K562 (cell line): Measurements from ENCODE around the gene SS18.

Source experiments
- BHLHE40 ChIP-seq: IDR thresholded peaks from 2 replicates; pipeline ENCODE4 v1.6.1; 2011; ENCODE audit warnings: low read length, improper control_type of control experiment
- EP300 ChIP-seq: IDR thresholded peaks from 2 replicates; pipeline ENCODE4 v1.6.1; 2012; ENCODE audit warnings: low read length, improper control_type of control experiment
- NFIC ChIP-seq: fragments of 450-650 bp; IDR thresholded peaks from 2 replicates; pipeline ENCODE4 v1.6.1; 2017; ENCODE audit warnings: mild to moderate bottlenecking, inconsistent platforms
- SRSF1 ChIP-seq: fragments of 200-400 bp; formaldehyde crosslinking; IDR thresholded peaks from 2 replicates; pipeline ENCODE4 v1.6.1; 2017; ENCODE audit warnings: mild to moderate bottlenecking, low read depth, low read length, moderate library complexity
- ZC3H8 ChIP-seq: fragments of 450-650 bp; IDR thresholded peaks from 2 replicates; pipeline ENCODE4 v1.6.1; 2017
- ZNF274 ChIP-seq: IDR thresholded peaks from 2 replicates; pipeline ENCODE4 v1.6.1; 2011; ENCODE audit warnings: low read depth, mild to moderate bottlenecking, low read length, moderate library complexity, borderline replicate concordance
- TF ChIP-seq, protein P1 (sequence below): fragments of 200-800 bp; sonication (Bioruptor generic); IDR thresholded peaks from 2 replicates; pipeline ENCODE4 v1.6.1; 2016; ENCODE audit warnings: missing genetic modification characterization, missing compliant biosample characterization
- TF ChIP-seq, protein P2 (sequence below): sonication (generic); formaldehyde crosslinking; IDR thresholded peaks from 2 replicates; pipeline ENCODE4 v1.8.1; 2023; ENCODE audit warnings: mild to moderate bottlenecking, missing genetic modification reagents
- TF ChIP-seq, protein P3 (sequence below), 3 experiments: IDR thresholded peaks in 2 of 3; conservative IDR thresholded peaks in 1 of 3; 2 replicates each; pipeline ENCODE4 v1.5.1; 2011 to 2012; ENCODE audit warnings: low read length in 3 of 3, mild to moderate bottlenecking in 3 of 3, control low read depth in 2 of 3, improper control_type of control experiment in 1 of 3, inconsistent platforms in 1 of 3, low read depth in 1 of 3, mixed read lengths in 1 of 3, moderate library complexity in 1 of 3; ENCODE audit not compliant: insufficient read depth in 2 of 3
- TF ChIP-seq, protein P4 (sequence below): fragments of 450-650 bp; formaldehyde crosslinking; IDR thresholded peaks from 2 replicates; pipeline ENCODE4 v1.4.0; 2020; ENCODE audit warnings: mild to moderate bottlenecking, moderate library complexity

DNA sequence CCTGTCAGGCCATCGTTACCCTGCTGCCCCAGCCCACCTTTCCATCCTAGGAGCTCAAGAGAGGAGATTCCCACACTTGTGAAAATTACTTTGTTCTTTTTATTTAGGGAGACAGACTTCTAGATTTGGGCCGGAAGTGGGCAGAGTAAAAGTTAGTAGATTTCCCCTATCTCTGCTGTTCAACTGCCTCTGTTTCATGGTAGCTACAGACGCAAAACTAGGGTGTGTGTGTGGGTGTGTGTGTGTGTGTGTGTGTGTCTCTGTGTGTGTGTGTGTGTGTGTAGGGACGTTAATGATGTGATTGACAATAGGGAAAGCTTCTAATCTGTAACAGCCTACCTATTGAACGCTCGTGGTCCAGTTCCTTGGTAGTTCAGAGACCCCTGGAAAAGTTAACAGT is 43.7 kb upstream of the SS18 start:
- TF ChIP-seq EP300 = no peak
- TF ChIP-seq ZC3H8 = no peak
- TF ChIP-seq, protein P1, sequence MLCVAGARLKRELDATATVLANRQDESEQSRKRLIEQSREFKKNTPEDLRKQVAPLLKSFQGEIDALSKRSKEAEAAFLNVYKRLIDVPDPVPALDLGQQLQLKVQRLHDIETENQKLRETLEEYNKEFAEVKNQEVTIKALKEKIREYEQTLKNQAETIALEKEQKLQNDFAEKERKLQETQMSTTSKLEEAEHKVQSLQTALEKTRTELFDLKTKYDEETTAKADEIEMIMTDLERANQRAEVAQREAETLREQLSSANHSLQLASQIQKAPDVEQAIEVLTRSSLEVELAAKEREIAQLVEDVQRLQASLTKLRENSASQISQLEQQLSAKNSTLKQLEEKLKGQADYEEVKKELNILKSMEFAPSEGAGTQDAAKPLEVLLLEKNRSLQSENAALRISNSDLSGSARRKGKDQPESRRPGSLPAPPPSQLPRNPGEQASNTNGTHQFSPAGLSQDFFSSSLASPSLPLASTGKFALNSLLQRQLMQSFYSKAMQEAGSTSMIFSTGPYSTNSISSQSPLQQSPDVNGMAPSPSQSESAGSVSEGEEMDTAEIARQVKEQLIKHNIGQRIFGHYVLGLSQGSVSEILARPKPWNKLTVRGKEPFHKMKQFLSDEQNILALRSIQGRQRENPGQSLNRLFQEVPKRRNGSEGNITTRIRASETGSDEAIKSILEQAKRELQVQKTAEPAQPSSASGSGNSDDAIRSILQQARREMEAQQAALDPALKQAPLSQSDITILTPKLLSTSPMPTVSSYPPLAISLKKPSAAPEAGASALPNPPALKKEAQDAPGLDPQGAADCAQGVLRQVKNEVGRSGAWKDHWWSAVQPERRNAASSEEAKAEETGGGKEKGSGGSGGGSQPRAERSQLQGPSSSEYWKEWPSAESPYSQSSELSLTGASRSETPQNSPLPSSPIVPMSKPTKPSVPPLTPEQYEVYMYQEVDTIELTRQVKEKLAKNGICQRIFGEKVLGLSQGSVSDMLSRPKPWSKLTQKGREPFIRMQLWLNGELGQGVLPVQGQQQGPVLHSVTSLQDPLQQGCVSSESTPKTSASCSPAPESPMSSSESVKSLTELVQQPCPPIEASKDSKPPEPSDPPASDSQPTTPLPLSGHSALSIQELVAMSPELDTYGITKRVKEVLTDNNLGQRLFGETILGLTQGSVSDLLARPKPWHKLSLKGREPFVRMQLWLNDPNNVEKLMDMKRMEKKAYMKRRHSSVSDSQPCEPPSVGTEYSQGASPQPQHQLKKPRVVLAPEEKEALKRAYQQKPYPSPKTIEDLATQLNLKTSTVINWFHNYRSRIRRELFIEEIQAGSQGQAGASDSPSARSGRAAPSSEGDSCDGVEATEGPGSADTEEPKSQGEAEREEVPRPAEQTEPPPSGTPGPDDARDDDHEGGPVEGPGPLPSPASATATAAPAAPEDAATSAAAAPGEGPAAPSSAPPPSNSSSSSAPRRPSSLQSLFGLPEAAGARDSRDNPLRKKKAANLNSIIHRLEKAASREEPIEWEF (CRISPR knock-in tag) = no peak
- TF ChIP-seq, protein P2, sequence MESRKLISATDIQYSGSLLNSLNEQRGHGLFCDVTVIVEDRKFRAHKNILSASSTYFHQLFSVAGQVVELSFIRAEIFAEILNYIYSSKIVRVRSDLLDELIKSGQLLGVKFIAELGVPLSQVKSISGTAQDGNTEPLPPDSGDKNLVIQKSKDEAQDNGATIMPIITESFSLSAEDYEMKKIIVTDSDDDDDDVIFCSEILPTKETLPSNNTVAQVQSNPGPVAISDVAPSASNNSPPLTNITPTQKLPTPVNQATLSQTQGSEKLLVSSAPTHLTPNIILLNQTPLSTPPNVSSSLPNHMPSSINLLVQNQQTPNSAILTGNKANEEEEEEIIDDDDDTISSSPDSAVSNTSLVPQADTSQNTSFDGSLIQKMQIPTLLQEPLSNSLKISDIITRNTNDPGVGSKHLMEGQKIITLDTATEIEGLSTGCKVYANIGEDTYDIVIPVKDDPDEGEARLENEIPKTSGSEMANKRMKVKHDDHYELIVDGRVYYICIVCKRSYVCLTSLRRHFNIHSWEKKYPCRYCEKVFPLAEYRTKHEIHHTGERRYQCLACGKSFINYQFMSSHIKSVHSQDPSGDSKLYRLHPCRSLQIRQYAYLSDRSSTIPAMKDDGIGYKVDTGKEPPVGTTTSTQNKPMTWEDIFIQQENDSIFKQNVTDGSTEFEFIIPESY (CRISPR knock-in tag) = no peak
- TF ChIP-seq, protein P3, sequence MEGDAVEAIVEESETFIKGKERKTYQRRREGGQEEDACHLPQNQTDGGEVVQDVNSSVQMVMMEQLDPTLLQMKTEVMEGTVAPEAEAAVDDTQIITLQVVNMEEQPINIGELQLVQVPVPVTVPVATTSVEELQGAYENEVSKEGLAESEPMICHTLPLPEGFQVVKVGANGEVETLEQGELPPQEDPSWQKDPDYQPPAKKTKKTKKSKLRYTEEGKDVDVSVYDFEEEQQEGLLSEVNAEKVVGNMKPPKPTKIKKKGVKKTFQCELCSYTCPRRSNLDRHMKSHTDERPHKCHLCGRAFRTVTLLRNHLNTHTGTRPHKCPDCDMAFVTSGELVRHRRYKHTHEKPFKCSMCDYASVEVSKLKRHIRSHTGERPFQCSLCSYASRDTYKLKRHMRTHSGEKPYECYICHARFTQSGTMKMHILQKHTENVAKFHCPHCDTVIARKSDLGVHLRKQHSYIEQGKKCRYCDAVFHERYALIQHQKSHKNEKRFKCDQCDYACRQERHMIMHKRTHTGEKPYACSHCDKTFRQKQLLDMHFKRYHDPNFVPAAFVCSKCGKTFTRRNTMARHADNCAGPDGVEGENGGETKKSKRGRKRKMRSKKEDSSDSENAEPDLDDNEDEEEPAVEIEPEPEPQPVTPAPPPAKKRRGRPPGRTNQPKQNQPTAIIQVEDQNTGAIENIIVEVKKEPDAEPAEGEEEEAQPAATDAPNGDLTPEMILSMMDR (IDR thresholded peaks at IDR 0.05 in 2 of 3, conservative IDR thresholded peaks at IDR 0.05 in 1 of 3; ENCODE audit: insufficient read depth in 2 of 3, low read depth in 1 of 3, low read length in 3 of 3) = no peak
- no peak for TF ChIP-seq SRSF1
- TF ChIP-seq ZNF274 = no peak
- TF ChIP-seq, protein P4, sequence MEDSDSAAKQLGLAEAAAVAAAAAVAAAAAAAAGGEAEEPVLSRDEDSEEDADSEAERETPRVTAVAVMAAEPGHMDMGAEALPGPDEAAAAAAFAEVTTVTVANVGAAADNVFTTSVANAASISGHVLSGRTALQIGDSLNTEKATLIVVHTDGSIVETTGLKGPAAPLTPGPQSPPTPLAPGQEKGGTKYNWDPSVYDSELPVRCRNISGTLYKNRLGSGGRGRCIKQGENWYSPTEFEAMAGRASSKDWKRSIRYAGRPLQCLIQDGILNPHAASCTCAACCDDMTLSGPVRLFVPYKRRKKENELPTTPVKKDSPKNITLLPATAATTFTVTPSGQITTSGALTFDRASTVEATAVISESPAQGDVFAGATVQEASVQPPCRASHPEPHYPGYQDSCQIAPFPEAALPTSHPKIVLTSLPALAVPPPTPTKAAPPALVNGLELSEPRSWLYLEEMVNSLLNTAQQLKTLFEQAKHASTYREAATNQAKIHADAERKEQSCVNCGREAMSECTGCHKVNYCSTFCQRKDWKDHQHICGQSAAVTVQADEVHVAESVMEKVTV = no peak
- TF ChIP-seq BHLHE40 = no peak
- no peak for TF ChIP-seq NFIC
